Fibroblast of upper back skin (primary cell): Measurements from ENCODE around the gene C6orf47.
A peak's percentile ranks its signal among the peaks of the same experiment; 100 is the strongest.

ENCODE experiments used
- DNase-seq: peaks from one replicate; pipeline ENCODE4 v3.0.0-alpha.2; 2013

Gene C6orf47

GRCh38 chr6:31633447-31633846 is 27.1 kb downstream of the C6orf47 start:
- no peak for DNase-seq

GRCh38 chr6:31632279-31632946 is 28.2 kb downstream of the C6orf47 start:
- DNase-seq = no peak

- DNase-seq = no peak
These were observed 28.8 kb downstream of the C6orf47 start for GRCh38 chr6:31631681-31632278.

GRCh38 chr6:31631209-31631608 is 29.4 kb downstream of the C6orf47 start:
- DNase-seq = no peak

GRCh38 chr6:31630177-31630934 is 30.2 kb downstream of the C6orf47 start:
- DNase-seq = no peak

GRCh38 chr6:31629014-31629413 is 31.6 kb downstream of the C6orf47 start:
- DNase-seq = no peak

GRCh38 chr6:31627690-31628287 is 32.8 kb downstream of the C6orf47 start:
- no peak for DNase-seq

- DNase-seq = no peak
These were observed 33.6 kb downstream of the C6orf47 start for GRCh38 chr6:31626952-31627351.

GRCh38 chr6:31624070-31624469 is 36.5 kb downstream of the C6orf47 start:
- DNase-seq = no peak

- DNase-seq = no peak
These were observed 37.9 kb downstream of the C6orf47 start for GRCh38 chr6:31622684-31623091.

- peak; percentile 38 for DNase-seq
These were observed 38.6 kb downstream of the C6orf47 start for GRCh38 chr6:31621991-31622390.

- DNase-seq = no peak
These were observed 39.1 kb downstream of the C6orf47 start for GRCh38 chr6:31621320-31621939.

- peak; percentile 72 for DNase-seq
These were observed 39.8 kb downstream of the C6orf47 start, which contains the start of gene PRRC2A for GRCh38 chr6:31620586-31621319. TSS of gene PRRC2A (plus strand) at chr6:31620715. CDS start at chr6:31622790, 2,075 bp downstream.

- DNase-seq = peak; percentile 100
These were observed 40.6 kb downstream of the C6orf47 start for GRCh38 chr6:31619805-31620585.

- DNase-seq = no peak
These were observed 43.6 kb downstream of the C6orf47 start for GRCh38 chr6:31617010-31617409.

- no peak for DNase-seq
These were observed 44.8 kb downstream of the C6orf47 start for GRCh38 chr6:31615748-31616147.

- DNase-seq = no peak
These were observed 45.6 kb downstream of the C6orf47 start, which contains the start of gene AIF1 for GRCh38 chr6:31614684-31615578. TSS of gene AIF1 (plus strand) at chr6:31615234. CDS start at chr6:31615330, 96 bp downstream.

- DNase-seq = no peak
These were observed 46.4 kb downstream of the C6orf47 start for GRCh38 chr6:31614075-31614619.

GRCh38 chr6:31610968-31611367 is 49.6 kb downstream of the C6orf47 start:
- peak; percentile 51 for DNase-seq
